ENCODE results near the gene ZNF526. TPM values are rescaled to one million over a fixed set of nuclear protein-coding genes. Genes with fewer than 3 reads are reported as not detected.

ZNF526 gene
- total and polyA plus RNA-seq, 9 of the 15 experiments (the other 6 are each of a cell fraction or from before 2014, with no cell fraction given), result 1.3 to 17.9 (median 6.2) TPM

DNA sequence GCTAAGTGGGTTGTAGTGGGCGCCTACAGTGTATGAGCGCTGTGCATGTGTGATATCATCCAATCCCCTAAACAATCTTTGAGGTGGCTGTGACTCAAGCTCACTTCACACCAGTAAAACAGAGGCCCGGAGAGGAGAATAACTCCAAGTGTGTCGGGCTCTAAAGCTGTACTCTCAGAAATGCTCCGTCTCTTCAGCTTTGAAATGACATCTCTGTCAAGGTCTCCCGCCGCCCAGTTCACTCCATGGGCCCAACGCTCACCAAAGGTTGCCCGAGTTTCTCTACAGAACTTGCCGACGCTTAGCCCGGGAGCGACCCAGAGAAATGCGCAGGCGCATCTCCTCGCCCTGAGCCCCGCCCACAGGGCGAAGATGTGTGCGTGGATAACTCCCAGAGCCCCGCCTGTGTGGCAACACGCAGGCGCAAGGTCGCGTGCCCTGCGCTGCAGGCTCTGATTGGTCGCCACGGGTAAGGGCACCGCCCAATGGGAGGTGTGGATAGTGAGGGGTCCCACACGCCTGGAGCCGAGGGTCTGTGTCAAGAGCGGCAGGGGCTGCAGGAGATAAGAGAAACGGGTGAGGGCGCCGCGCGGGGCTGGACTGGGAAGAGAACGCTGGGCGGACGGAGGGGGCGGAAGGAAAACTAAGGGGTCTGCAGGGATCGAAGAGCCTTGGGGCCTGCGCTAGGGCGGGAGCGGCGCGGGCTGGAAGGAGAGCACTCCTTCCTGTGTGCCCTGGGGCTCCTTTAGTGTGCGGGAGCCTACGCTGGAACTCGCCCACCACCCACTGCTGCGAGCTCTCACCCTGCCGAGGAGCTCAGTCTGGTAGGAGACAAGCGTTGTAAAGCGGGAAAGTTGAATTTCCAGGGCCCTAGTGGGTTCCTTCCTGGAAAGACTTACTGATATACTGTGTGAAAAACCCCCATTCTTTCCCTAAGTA lies at the start of gene ZNF526 (continued):
- TF ChIP-seq EZH2 (IDR thresholded peaks at IDR 0.05; ENCODE audit: borderline replicate concordance, low read depth, low read length) (no peak), HEY1 (CRISPR knock-in tag; IDR thresholded peaks at IDR 0.05; ENCODE audit: borderline replicate concordance) (no peak), TGIF2 (CRISPR knock-in tag; IDR thresholded peaks at IDR 0.05) (no peak), TAL1 (IDR thresholded peaks at IDR 0.05) (no peak), NFATC3 (IDR thresholded peaks at IDR 0.05) (no peak), TBP (optimal IDR thresholded peaks at IDR 0.05; ENCODE audit: low read depth, low read length) (peak; percentile 79), SMAD1 (IDR thresholded peaks at IDR 0.05; ENCODE audit: low read depth, low read length, partially characterized antibody) (no peak), RAD51 (IDR thresholded peaks at IDR 0.05; ENCODE audit: borderline replicate concordance, low read depth) (peak; percentile 77), BRD4 (IDR thresholded peaks at IDR 0.05) (no peak; the same call in 1 of the 2 replicates), SREBF1 (IDR thresholded peaks at IDR 0.05; ENCODE audit: borderline replicate concordance, low read depth, low read length) (no peak; the same call in 1 of the 2 replicates), CBFA2T3 (IDR thresholded peaks at IDR 0.05) (no peak), KLF13 (tag; IDR thresholded peaks at IDR 0.05; ENCODE audit: borderline replicate concordance, low read depth) (no peak)
- TF ChIP-seq, protein P1, sequence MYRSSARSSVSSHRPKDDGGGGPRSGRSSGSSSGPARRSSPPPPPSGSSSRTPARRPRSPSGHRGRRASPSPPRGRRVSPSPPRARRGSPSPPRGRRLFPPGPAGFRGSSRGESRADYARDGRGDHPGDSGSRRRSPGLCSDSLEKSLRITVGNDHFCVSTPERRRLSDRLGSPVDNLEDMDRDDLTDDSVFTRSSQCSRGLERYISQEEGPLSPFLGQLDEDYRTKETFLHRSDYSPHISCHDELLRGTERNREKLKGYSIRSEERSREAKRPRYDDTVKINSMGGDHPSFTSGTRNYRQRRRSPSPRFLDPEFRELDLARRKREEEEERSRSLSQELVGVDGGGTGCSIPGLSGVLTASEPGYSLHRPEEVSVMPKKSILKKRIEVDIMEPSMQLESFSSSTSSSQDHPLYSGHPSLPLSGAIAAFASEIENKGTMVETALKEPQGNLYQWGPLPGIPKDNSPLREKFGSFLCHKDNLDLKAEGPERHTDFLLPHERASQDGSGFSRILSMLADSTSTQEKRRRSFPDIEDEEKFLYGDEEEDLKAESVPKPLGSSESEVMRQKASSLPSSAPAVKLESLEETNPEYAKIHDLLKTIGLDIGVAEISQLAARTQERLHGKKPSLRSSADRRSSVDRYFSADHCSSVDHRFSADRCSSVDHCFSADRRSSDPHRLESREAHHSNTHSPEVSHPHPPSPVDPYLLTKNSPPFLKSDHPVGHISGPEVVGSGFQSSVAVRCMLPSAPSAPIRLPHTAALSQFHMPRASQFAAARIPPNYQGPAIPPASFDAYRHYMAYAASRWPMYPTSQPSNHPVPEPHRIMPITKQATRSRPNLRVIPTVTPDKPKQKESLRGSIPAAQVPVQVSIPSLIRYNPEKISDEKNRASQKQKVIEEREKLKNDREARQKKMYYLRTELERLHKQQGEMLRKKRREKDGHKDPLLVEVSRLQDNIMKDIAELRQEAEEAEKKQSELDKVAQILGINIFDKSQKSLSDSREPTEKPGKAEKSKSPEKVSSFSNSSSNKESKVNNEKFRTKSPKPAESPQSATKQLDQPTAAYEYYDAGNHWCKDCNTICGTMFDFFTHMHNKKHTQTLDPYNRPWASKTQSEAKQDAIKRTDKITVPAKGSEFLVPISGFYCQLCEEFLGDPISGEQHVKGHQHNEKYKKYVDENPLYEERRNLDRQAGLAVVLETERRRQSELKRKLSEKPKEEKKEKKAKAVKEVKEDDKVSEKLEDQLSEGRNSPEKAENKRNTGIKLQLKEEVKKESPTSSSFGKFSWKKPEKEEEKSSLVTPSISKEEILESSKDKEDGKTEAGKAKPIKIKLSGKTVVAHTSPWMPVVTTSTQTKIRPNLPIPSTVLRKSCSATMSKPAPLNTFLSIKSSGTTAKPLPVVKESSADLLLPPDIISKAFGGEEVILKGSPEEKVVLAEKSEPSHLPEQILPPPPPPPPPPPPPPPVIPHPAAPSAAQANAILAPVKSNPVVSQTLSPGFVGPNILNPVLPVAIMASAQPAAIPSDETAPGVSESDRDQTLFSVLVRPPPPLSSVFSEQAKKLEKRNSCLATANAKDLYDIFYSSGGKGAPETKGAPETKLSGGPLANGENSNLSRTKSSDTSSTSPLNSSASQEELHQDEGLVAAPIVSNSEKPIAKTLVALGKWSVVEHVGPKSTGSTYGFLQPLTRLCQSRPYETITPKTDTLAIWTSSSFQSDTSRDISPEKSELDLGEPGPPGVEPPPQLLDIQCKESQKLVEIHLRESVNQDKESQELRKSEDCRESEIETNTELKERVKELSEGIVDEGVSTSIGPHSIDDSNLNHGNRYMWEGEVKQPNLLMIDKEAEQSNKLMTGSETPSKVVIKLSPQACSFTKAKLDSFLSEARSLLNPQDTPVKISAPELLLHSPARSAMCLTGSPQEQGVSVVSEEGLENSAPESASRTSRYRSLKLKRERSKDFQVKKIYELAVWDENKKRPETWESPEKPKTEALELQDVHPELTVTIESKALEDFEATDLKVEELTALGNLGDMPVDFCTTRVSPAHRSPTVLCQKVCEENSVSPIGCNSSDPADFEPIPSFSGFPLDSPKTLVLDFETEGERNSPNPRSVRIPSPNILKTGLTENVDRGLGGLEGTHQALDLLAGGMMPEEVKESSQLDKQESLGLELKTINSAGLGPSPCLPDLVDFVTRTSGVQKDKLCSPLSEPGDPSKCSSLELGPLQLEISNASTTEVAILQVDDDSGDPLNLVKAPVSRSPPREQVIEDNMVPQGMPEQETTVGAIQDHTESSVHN (IDR thresholded peaks at IDR 0.05; ENCODE audit: borderline replicate concordance in 1 of 2, low read depth in 1 of 2), result no peak
- TF ChIP-seq, protein P2, sequence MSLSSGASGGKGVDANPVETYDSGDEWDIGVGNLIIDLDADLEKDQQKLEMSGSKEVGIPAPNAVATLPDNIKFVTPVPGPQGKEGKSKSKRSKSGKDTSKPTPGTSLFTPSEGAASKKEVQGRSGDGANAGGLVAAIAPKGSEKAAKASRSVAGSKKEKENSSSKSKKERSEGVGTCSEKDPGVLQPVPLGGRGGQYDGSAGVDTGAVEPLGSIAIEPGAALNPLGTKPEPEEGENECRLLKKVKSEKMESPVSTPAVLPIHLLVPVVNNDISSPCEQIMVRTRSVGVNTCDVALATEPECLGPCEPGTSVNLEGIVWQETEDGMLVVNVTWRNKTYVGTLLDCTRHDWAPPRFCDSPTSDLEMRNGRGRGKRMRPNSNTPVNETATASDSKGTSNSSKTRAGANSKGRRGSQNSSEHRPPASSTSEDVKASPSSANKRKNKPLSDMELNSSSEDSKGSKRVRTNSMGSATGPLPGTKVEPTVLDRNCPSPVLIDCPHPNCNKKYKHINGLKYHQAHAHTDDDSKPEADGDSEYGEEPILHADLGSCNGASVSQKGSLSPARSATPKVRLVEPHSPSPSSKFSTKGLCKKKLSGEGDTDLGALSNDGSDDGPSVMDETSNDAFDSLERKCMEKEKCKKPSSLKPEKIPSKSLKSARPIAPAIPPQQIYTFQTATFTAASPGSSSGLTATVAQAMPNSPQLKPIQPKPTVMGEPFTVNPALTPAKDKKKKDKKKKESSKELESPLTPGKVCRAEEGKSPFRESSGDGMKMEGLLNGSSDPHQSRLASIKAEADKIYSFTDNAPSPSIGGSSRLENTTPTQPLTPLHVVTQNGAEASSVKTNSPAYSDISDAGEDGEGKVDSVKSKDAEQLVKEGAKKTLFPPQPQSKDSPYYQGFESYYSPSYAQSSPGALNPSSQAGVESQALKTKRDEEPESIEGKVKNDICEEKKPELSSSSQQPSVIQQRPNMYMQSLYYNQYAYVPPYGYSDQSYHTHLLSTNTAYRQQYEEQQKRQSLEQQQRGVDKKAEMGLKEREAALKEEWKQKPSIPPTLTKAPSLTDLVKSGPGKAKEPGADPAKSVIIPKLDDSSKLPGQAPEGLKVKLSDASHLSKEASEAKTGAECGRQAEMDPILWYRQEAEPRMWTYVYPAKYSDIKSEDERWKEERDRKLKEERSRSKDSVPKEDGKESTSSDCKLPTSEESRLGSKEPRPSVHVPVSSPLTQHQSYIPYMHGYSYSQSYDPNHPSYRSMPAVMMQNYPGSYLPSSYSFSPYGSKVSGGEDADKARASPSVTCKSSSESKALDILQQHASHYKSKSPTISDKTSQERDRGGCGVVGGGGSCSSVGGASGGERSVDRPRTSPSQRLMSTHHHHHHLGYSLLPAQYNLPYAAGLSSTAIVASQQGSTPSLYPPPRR (CRISPR knock-in tag; IDR thresholded peaks at IDR 0.05; ENCODE audit: borderline replicate concordance), result no peak

Data from K562 (cell line).